IMR-90 (cell line): Measurements from ENCODE around the gene SNX11. TPM values are rescaled to one million over a fixed set of nuclear protein-coding genes. Genes with fewer than 3 reads are reported as not detected.

Source experiments
- ATAC-seq: fragments of 200-7000 bp; cut with Tn5 transposase; 2 replicates; pipeline ENCODE4 v1.9.1; 2020; ENCODE audit warnings: low read depth, mild to moderate bottlenecking, moderate library complexity
- BruUV-seq: library from RNA; stranded (reverse); fragments of 400-500 nt; replicated peaks from 2 replicates; lab custom pipeline; 2021; lab: Mats Ljungman, UMichigan
- CTCF ChIA-PET: fragments of 300-600 bp; formaldehyde crosslinking; extraction: SDS; loops from one replicate; lab custom pipeline; 2021; ENCODE audit warnings: antibody characterized with exemption; lab: Yijun Ruan, JAX
- POLR2A ChIA-PET: fragments of 300-600 bp; sonication (Branson Sonifier 250); formaldehyde crosslinking; loops from one replicate; lab custom pipeline; 2022; ENCODE audit warnings: antibody characterized with exemption; ENCODE audit not compliant: unreplicated experiment; lab: Charles Lee
- DNase-seq: peaks from one replicate; pipeline ENCODE4 v3.0.0; 2013
- H2AFZ ChIP-seq: replicated peaks from 2 replicates; pipeline ENCODE3; 2013; ENCODE audit warnings: low read length, mild to moderate bottlenecking; ENCODE audit not compliant: poor library complexity
- H2AK5ac ChIP-seq: 2 replicates; pipeline ENCODE4 v1.6.1; 2013; ENCODE audit warnings: low read depth, low read length, inconsistent platforms
- H2AK9ac ChIP-seq: replicated peaks from 2 replicates; pipeline ENCODE3; 2013; ENCODE audit warnings: mild to moderate bottlenecking, low read depth, low read length, moderate library complexity; ENCODE audit not compliant: poor library complexity
- H2BK120ac ChIP-seq: 2 replicates; pipeline ENCODE4 v1.6.1; 2013; ENCODE audit warnings: low read depth, low read length, inconsistent platforms
- H2BK15ac ChIP-seq: 3 replicates; pipeline ENCODE4 v1.6.1; 2013; ENCODE audit warnings: low read depth, low read length, inconsistent platforms
- H2BK20ac ChIP-seq: 2 replicates; pipeline ENCODE4 v1.6.1; 2013; ENCODE audit warnings: low read depth, mild to moderate bottlenecking, inconsistent platforms, low read length, moderate library complexity
- H2BK5ac ChIP-seq: 2 replicates; pipeline ENCODE4 v1.6.1; 2013; ENCODE audit warnings: mild to moderate bottlenecking, low read depth, low read length, inconsistent platforms; ENCODE audit not compliant: poor library complexity, severe bottlenecking
- H3K14ac ChIP-seq: replicated peaks from 2 replicates; pipeline ENCODE4 v1.6.1; 2013; ENCODE audit warnings: low read depth, low read length, inconsistent platforms
- H3K18ac ChIP-seq: 2 replicates; pipeline ENCODE4 v1.6.1; 2013; ENCODE audit warnings: low read depth, low read length, control low read depth
- H3K23ac ChIP-seq: 2 replicates; pipeline ENCODE4 v1.6.1; 2013; ENCODE audit warnings: low read depth, low read length, inconsistent platforms
- H3K27ac ChIP-seq: 2 replicates; pipeline ENCODE4 v1.5.1; 2013; ENCODE audit warnings: mild to moderate bottlenecking, control low read depth, low read length; ENCODE audit not compliant: insufficient read depth
- H3K27me3 ChIP-seq: 2 replicates; pipeline ENCODE4 v1.6.1; 2013; ENCODE audit warnings: low read length; ENCODE audit not compliant: control insufficient read depth, insufficient read depth
- H3K36me3 ChIP-seq: 2 replicates; pipeline ENCODE4 v1.6.1; 2013; ENCODE audit warnings: low read length, mixed read lengths; ENCODE audit not compliant: control insufficient read depth, insufficient read depth
- H3K4ac ChIP-seq: 2 replicates; pipeline ENCODE4 v1.6.1; 2013; ENCODE audit warnings: low read depth, low read length, inconsistent platforms
- H3K4me1 ChIP-seq: 2 replicates; pipeline ENCODE4 v1.6.1; 2013; ENCODE audit warnings: low read length, mixed read lengths; ENCODE audit not compliant: control insufficient read depth, insufficient read depth
- H3K4me2 ChIP-seq: 2 replicates; pipeline ENCODE4 v1.6.1; 2013; ENCODE audit warnings: low read depth, mild to moderate bottlenecking, control low read depth, low read length, moderate library complexity
- H3K4me3 ChIP-seq: 2 replicates; pipeline ENCODE4 v1.5.1; 2013; ENCODE audit warnings: low read depth, mild to moderate bottlenecking, control low read depth, low read length, moderate library complexity; ENCODE audit not compliant: insufficient read depth
- H3K56ac ChIP-seq: 2 replicates; pipeline ENCODE4 v1.6.1; 2013; ENCODE audit warnings: low read length, inconsistent platforms; ENCODE audit not compliant: insufficient read depth; ENCODE audit errors: extremely low read depth
- H3K79me1 ChIP-seq, 2 experiments: 2 replicates each; pipeline ENCODE4 v1.6.1; 2013; ENCODE audit warnings: low read length in 2 of 2, inconsistent platforms in 1 of 2, low read depth in 1 of 2
- H3K9ac ChIP-seq: 2 replicates; pipeline ENCODE4 v1.6.1; 2013; ENCODE audit warnings: low read depth, low read length, control low read depth
- H3K9me1 ChIP-seq: 2 replicates; pipeline ENCODE4 v1.6.1; 2013; ENCODE audit warnings: low read length, inconsistent platforms; ENCODE audit not compliant: insufficient read depth
- H3K9me3 ChIP-seq: 2 replicates; pipeline ENCODE4 v1.6.1; 2013; ENCODE audit warnings: low read length; ENCODE audit not compliant: control insufficient read depth, insufficient read depth
- H4K20me1 ChIP-seq: 2 replicates; pipeline ENCODE4 v1.6.1; 2013; ENCODE audit warnings: low read length, inconsistent platforms; ENCODE audit not compliant: insufficient read depth
- H4K5ac ChIP-seq: 2 replicates; pipeline ENCODE4 v1.6.1; 2013; ENCODE audit warnings: mild to moderate bottlenecking, low read depth, low read length, control low read depth
- H4K8ac ChIP-seq, 2 experiments: 2 replicates each; pipeline ENCODE4 v1.6.1; 2013; ENCODE audit warnings: low read depth in 2 of 2, low read length in 2 of 2, control low read depth in 1 of 2, inconsistent platforms in 1 of 2
- H4K91ac ChIP-seq: 2 replicates; pipeline ENCODE4 v1.6.1; 2013; ENCODE audit warnings: low read depth, low read length, inconsistent platforms; ENCODE audit not compliant: insufficient read depth
- BHLHE40 ChIP-seq: fragments of 150-350 bp; IDR thresholded peaks from 2 replicates; pipeline ENCODE4 v1.6.1; 2016; ENCODE audit warnings: mild to moderate bottlenecking, low read depth, low read length
- CEBPB ChIP-seq: IDR thresholded peaks from 2 replicates; pipeline ENCODE4 v1.6.1; 2012; ENCODE audit warnings: low read depth, low read length, improper control_type of control experiment
- CHD1 ChIP-seq: IDR thresholded peaks from 2 replicates; pipeline ENCODE4 v1.6.1; 2012; ENCODE audit warnings: low read depth, low read length, improper control_type of control experiment
- ELK1 ChIP-seq: fragments of 150-350 bp; IDR thresholded peaks from 2 replicates; pipeline ENCODE4 v1.6.1; 2016; ENCODE audit warnings: low read depth, mild to moderate bottlenecking, low read length, moderate library complexity, borderline replicate concordance
- FOS ChIP-seq: fragments of 150-350 bp; IDR thresholded peaks from 2 replicates; pipeline ENCODE4 v1.6.1; 2016; ENCODE audit warnings: low read depth, low read length
- MAFK ChIP-seq: IDR thresholded peaks from 2 replicates; pipeline ENCODE4 v1.6.1; 2012; ENCODE audit warnings: low read depth, low read length, improper control_type of control experiment
- MAZ ChIP-seq: IDR thresholded peaks from 2 replicates; pipeline ENCODE4 v1.6.1; 2012; ENCODE audit warnings: low read depth, mild to moderate bottlenecking, low read length, improper control_type of control experiment, moderate library complexity, borderline replicate concordance
- MXI1 ChIP-seq: IDR thresholded peaks from 2 replicates; pipeline ENCODE4 v1.6.1; 2012; ENCODE audit warnings: low read depth, mild to moderate bottlenecking, low read length, moderate library complexity, borderline replicate concordance
- NFE2L2 ChIP-seq: fragments of 150-350 bp; IDR thresholded peaks from 2 replicates; pipeline ENCODE4 v1.6.1; 2016; ENCODE audit warnings: low read depth, mild to moderate bottlenecking, low read length
- POLR2A ChIP-seq: IDR thresholded peaks from 2 replicates; pipeline ENCODE4 v1.6.1; 2012; ENCODE audit warnings: mild to moderate bottlenecking, low read depth, low read length
- RAD21 ChIP-seq: IDR thresholded peaks from 2 replicates; pipeline ENCODE4 v1.6.1; 2012; ENCODE audit warnings: low read length, improper control_type of control experiment
- RCOR1 ChIP-seq: IDR thresholded peaks from 2 replicates; pipeline ENCODE4 v1.6.1; 2012; ENCODE audit warnings: mild to moderate bottlenecking, low read length, improper control_type of control experiment; ENCODE audit not compliant: insufficient replicate concordance
- RFX5 ChIP-seq: IDR thresholded peaks from 2 replicates; pipeline ENCODE4 v1.8.0; 2012; ENCODE audit warnings: low read depth, mild to moderate bottlenecking, low read length, moderate library complexity
- SMC3 ChIP-seq: fragments of 150-350 bp; IDR thresholded peaks from 2 replicates; pipeline ENCODE4 v1.6.1; 2016; ENCODE audit warnings: low read depth, mild to moderate bottlenecking, antibody characterized with exemption, low read length, moderate library complexity
- WGBS, 2 experiments: methylation state at CpG; one replicate each; pipeline versions ENCODE4 v1.1.5 to v1.1.7; 2013; ENCODE audit warnings: missing lambda C conversion rate in 2 of 2; ENCODE audit not compliant: insufficient read length in 1 of 2; ENCODE audit errors: extremely low coverage in 2 of 2; 5-methylcytosine and 5-hydroxymethylcytosine counted together
- dilution Hi-C: fragments of 300-500 bp; cut with HindIII; formaldehyde crosslinking; loops from one replicate; pipeline ENCODE4 v1.14.3; 2018; ENCODE audit warnings: low sequenced_read_pairs; ENCODE audit not compliant: unreplicated experiment
- in situ Hi-C: fragments of 300-500 bp; cut with MboI; formaldehyde crosslinking; loops from 3 replicates; pipeline ENCODE4 v1.14.3; 2019; ENCODE audit warnings: low sequenced_read_pairs, inconsistent platforms, mixed read lengths
- intact Hi-C: fragments of 100-400 bp; cut with micrococcal nuclease; formaldehyde crosslinking; loops from 2 replicates; pipeline ENCODE4 v1.10.0; 2022
- polyA plus RNA-seq, 3 experiments: library from polyadenylated mRNA; depleted of rRNA; stranded (reverse); fragments of >200 nt; gene quantifications; 2 replicates each; pipeline ENCODE4 v1.2.3, GENCODE V29; 2012; ENCODE audit warnings: low replicate concordance in 1 of 3
- total RNA-seq: library from RNA; depleted of rRNA; stranded (reverse); fragments of >200 nt; gene quantifications from 2 replicates; pipeline ENCODE4 v1.2.3, GENCODE V29; 2012
- TF ChIP-seq, protein P1 (sequence below): fragments of 150-350 bp; IDR thresholded peaks from 2 replicates; pipeline ENCODE4 v1.6.1; 2017; ENCODE audit warnings: mild to moderate bottlenecking, antibody characterized with exemption, low read length, low read depth

The SNX11 gene
- total and polyA plus RNA-seq, 2 of the 4 experiments (the other 2 are of a cell fraction) = 14.7 to 16.9 TPM

GRCh38 chr17:48113201-48113676 is 5.7 kb downstream of the SNX11 start:
- no peak overlapping the region for H2AK5ac ChIP-seq
- DNase-seq (no peak), ATAC-seq (no peak)
- no peak overlapping the region for H3K9ac ChIP-seq
- BruUV-seq = no TSS peak
- no peak overlapping the region for H2BK20ac ChIP-seq
- POLR2A ChIA-PET = no interaction called here
- dilution Hi-C loops (no loop called here), intact Hi-C loops (no loop called here), in situ Hi-C loops (no loop called here)
- H3K4me3 ChIP-seq = no peak overlapping the region
- no CpG with 5 or more reads among the region's 5 CpGs for WGBS, 2 experiments
- H3K23ac ChIP-seq = no peak overlapping the region
- no peak overlapping the region for H3K18ac ChIP-seq
- no peak overlapping the region for H3K4me2 ChIP-seq
- H3K4ac ChIP-seq = no peak overlapping the region
- H2BK5ac ChIP-seq = no peak overlapping the region
- H2BK15ac ChIP-seq = no peak overlapping the region
- H4K91ac ChIP-seq = no peak overlapping the region
- H3K36me3 ChIP-seq = peaks cover 13% of the 10 kb centered on the region
- H3K9me3 ChIP-seq = no peaks in the 10 kb centered on the region
- no peak overlapping the region for H3K56ac ChIP-seq
- H3K9me1 ChIP-seq = no peaks in the 10 kb centered on the region
- no peak overlapping the region for H4K5ac ChIP-seq
- CTCF ChIA-PET = no interaction called here
- H2AK9ac ChIP-seq = no peak overlapping the region
- H3K27ac ChIP-seq = no peak overlapping the region
- H3K14ac ChIP-seq = no peak overlapping the region
- no peaks in the 10 kb centered on the region for H3K27me3 ChIP-seq
- no peak for TF ChIP-seq MAFK
- TF ChIP-seq FOS = no peak
- no peak for TF ChIP-seq SMC3
- TF ChIP-seq RCOR1 = no peak
- TF ChIP-seq MAZ = no peak
- no peak for TF ChIP-seq MXI1
- no peak for TF ChIP-seq CHD1
- TF ChIP-seq, protein P1, sequence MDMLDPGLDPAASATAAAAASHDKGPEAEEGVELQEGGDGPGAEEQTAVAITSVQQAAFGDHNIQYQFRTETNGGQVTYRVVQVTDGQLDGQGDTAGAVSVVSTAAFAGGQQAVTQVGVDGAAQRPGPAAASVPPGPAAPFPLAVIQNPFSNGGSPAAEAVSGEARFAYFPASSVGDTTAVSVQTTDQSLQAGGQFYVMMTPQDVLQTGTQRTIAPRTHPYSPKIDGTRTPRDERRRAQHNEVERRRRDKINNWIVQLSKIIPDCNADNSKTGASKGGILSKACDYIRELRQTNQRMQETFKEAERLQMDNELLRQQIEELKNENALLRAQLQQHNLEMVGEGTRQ = no peak
- no peak for TF ChIP-seq CEBPB
- TF ChIP-seq RAD21 = no peak
- no peak for TF ChIP-seq NFE2L2
- TF ChIP-seq BHLHE40 = no peak
- TF ChIP-seq POLR2A = no peak
- TF ChIP-seq ELK1 = no peak
- no peak for TF ChIP-seq RFX5
- no peaks in the 10 kb centered on the region for H3K4me1 ChIP-seq
- no peak overlapping the region for H4K8ac ChIP-seq
- peaks cover 22 to 47% of the 10 kb centered on the region in 2 experiments for H3K79me1 ChIP-seq
- peaks cover 2% of the 10 kb centered on the region; the same call in 1 of the 2 replicates for H4K20me1 ChIP-seq
- no peak overlapping the region for H2AFZ ChIP-seq
- no peak overlapping the region for H2BK120ac ChIP-seq
